H4 (cell line): ENCODE data around the gene ARHGAP25. TPM values are rescaled to one million over a fixed set of nuclear protein-coding genes. Genes with fewer than 3 reads are reported as not detected.

Source experiments
- DNase-seq: peaks from one replicate; pipeline ENCODE4 v3.0.0-alpha.2; 2015; ENCODE audit warnings: low spot score
- total RNA-seq: library from RNA; depleted of rRNA; stranded (reverse); fragments of >200 nt; shearing (Covaris generic); gene quantifications from 2 replicates; pipeline ENCODE4 v1.2.3, GENCODE V29; 2014

Gene ARHGAP25
- total RNA-seq, 1 experiment from 2014 or later, result 0.56 TPM

- DNase-seq, result no peak
Measured at GRCh38 chr2:68742626-68743415, 8.2 kb downstream of the ARHGAP25 start.

DNA sequence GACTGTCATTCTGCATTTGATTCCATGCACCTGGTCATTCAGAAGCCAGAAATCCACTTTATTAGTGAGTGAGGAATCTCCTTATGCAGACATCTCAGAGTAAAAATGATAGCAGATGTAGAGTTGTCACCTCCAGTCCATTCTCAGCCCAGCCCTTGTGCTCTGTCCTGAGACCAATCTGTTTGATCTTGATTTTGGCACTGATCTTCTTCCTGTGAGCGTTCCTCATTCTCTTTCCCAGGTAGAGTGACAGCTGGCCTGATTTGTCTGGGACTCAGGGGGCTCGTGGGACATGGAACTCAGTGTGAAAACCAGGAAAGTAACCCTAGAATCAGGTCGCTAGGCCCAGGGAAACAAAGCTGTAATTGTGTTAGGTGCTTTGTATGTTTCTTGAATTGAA is 8.9 kb downstream of the ARHGAP25 start:
- DNase-seq, result no peak

GRCh38 chr2:68744366-68744912 is 9.8 kb downstream of the ARHGAP25 start:
- DNase-seq, result no peak

DNA sequence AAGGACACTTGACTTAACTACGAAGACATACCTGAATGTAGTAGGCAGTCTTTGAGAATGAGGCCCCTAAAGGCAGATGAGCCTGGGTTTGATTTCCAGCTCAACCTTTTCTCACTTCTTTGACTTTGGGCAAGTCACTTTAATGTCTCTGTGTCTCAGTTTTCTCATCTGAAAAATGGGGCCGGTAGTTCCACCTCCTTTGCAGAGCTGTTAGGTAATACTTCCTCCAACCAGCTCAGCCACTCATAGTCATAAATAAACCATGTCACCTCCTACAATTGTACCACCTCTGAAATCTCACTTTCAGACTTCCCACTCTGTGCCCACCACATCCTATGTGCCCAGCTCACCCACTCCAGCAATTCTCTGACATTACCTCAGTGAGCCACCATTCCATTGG is 10.4 kb downstream of the ARHGAP25 start:
- DNase-seq, result no peak

DNA sequence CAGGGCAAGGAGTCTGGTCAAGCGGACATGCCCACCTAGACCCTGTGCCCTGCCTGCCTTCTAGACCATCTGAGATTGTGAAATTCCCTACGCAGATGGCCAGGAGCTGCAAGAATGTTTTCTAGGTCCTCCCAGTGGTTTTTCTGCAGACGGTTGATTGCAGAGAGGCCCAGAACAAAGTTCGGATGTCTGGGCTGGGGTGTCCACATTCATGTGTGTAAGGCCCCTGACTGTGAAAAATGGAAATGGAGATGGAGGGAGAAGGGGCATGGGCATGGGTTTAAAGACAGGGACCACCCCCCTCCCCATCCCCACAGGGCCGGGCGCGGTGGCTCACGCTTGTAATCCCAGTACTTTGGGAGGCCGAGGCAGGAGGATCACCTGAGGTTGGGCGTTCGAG is 11.8 kb downstream of the ARHGAP25 start:
- no peak for DNase-seq

- DNase-seq, result no peak
Measured at GRCh38 chr2:68747413-68747812, 12.8 kb downstream of the ARHGAP25 start.

GRCh38 chr2:68747900-68748299 is 13.3 kb downstream of the ARHGAP25 start:
- DNase-seq, result no peak

GRCh38 chr2:68748568-68748967 is 14.0 kb downstream of the ARHGAP25 start:
- no peak for DNase-seq

DNA sequence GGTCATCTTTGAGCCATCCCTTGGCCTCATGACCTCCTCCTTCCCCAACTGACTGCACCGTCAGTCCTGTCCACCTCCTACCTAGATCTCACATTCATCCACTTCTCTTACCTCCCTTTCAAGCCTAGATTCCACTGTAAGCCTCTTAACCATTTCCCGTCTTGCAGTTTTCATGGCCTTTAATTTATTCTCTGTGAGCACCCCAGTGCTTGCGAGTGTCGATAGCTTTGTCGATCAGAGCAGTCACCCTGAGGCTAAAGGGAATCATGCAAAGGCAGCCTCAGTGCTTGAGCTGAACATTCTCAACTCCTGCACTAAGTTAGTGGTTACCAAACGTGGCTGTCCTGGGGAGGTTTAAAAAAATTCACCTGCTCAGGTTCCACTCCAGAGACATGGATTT is 14.7 kb downstream of the ARHGAP25 start:
- no peak for DNase-seq

- no peak for DNase-seq
Measured at GRCh38 chr2:68750592-68751396, 16.2 kb downstream of the ARHGAP25 start.

DNA sequence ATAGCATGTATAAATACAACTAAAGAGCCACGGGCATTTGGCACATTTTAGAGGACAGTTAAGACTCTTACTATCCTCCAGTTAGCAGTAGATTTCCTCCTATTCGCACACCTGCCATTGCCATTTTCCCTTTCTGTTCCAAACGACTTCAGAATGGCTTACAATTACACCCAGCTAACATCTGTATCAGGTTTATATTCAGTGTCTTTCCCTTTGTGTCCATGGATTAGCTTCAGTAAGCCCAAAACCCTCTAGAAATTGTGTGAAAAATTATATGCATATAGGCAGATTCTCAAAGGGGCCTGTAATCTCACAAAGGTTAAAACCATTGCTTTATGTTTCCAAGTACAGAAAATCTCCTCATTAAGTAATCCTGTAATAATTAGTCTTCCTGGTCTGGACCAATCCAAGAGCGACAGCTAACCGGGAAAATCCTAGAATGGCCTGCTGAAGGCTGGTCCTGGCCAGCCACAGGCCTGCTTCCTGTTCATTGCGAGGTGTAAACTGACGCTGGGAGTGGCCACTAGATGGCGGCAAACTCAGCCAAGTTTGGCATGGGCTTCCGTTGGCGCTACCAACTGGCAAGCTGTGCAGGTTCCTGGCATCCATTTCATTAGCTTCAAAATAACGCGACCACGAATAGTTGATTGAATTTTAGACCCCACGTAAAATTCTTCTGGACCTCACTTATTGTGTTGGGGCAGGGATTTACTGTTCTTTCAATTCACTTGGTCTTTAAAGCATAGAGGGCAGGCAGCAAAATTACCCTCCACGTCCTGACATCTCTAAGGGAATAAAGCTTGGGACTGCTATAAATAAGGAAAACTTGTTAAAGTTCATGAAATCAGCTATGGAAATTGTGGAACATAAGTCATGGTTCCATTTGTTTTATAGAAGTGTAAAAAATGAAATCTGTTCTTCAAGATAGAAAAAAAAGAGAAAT is 17.1 kb downstream of the ARHGAP25 start:
- peak; percentile 86 for DNase-seq

DNA sequence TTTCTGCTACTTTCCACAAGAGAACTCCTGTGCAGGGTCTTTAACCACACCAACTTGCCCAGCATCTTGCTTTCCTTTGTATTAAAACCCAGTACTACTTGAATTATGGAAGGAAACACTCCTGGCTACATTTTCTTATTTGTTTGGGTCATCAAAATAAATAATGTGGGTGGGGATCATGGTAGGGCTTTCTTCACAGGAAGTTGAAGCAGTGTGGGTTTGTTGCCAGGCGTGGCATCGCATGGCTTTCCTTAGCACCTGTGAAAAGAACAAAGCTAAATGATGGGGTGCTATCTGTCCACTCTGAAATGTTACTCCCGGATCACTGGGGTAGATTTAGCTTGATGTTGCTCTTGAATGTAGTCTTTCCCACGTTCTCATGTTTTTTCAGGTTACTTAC is 18.7 kb downstream of the ARHGAP25 start:
- no peak for DNase-seq

DNA sequence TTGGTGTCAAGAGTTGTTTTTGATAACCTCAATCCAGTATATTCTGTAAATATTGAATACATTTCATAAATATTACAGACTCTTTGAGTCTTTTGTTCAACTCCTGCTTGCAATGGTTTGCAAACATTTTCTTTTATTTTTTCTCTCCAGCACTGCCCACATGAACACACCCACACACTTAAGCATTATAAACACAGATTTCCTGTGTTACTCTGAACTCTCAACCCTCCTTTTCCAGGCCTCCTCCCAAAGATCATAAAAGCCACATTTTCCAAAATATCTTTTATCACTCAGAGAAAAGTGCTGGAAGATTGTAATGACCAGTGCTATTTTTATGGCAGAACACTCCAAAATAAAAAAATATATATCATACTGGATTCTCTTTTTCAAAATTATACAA is 20.5 kb downstream of the ARHGAP25 start:
- DNase-seq, result no peak

DNA sequence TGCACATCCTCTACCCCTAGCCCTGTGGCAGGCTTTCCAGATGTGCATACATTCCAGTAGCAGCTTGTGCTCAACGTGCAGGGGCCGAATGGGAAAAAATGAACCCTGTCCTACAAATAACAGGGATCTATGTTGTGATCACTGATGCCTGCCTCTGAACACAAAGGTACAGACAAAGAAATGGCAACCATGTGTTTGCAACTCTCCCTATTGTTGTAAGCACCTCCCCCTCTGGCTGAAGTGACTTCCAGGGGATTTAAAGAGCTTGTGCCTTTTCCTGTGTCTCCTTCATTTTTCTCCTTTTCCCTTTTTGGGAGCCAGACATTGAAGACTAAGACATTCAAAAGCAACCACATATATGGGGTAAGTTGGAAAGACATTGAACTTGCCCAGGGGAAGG is 21.6 kb downstream of the ARHGAP25 start:
- no peak for DNase-seq

DNA sequence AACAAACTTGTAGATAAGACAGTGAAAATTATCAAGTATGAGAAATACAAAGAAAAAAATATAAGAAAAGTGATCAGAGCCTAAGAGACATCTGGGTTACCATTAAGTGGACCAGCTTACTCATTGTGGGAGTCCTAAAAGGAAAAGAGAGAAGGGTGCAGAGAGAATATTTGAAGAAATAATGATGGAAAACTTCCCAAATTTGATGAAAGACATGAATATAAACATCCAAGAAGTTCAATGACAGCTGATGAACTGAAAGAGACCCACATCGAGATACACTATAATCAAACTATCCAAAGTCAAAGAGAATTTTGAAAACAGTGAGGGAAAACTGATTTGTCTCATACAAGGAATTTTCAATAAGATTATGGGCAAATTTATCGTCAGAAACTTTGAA is 22.5 kb downstream of the ARHGAP25 start:
- DNase-seq, result no peak

GRCh38 chr2:68762100-68762499 is 27.5 kb downstream of the ARHGAP25 start:
- DNase-seq, result no peak

GRCh38 chr2:68762665-68763064 is 28.1 kb downstream of the ARHGAP25 start:
- no peak for DNase-seq

GRCh38 chr2:68764041-68764805 is 29.6 kb downstream of the ARHGAP25 start:
- no peak for DNase-seq

DNA sequence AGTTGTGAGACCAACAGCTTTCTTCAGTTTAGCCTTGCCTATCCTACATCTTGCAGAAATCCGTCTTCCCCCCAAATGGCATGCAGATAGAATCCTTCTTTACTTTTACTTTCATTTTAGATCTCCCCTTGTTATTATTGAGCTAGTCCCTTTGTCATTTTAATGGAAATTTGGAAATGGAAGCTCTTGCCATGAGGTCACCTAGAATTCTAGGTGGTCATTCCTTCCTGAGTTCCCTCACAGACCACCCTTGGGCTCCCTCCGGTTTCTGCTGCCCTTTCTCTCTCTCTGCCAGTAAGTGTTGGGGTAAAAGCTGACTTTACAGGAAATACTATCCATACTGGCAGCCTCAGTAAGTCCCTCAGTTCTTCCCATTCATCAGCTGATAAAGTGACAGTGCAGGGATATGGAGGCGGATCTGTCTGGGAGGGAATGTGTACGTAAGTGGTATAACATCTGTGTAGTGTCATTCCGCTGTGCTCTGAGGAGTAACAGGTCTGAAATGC is 30.2 kb downstream of the ARHGAP25 start:
- DNase-seq, result no peak

- no peak for DNase-seq
Measured at GRCh38 chr2:68765739-68766375, 31.2 kb downstream of the ARHGAP25 start.
